ENCODE results near the gene BLMH. TPM values are rescaled to one million over a fixed set of nuclear protein-coding genes. Genes with fewer than 3 reads are reported as not detected.

The BLMH gene
- total RNA-seq, 1 donor from 2014 or later, result 87.1 TPM

GRCh38 chr17:30323895-30324319, 32.2 kb upstream of the BLMH start:
- Mint-ChIP-seq H3K9me3 (no peaks in the 10 kb centered on the region), H3K4me1 (peaks cover 7% of the 10 kb centered on the region), H3K27ac (ENCODE audit: unreplicated experiment) (no peak overlapping the region), H3K4me3 (no peak overlapping the region), H3K27me3 (ENCODE audit: low read depth) (peaks cover 14% of the 10 kb centered on the region), H3K36me3 (ENCODE audit: low read depth) (no peaks in the 10 kb centered on the region)
- TF ChIP-seq CTCF (conservative IDR thresholded peaks at IDR 0.05), result no peak
- DNase-seq (ENCODE audit: low read depth, low spot score), result no peak

GRCh38 chr17:30323262-30323894, 31.6 kb upstream of the BLMH start:
- Mint-ChIP-seq H3K4me1 (peaks cover 7% of the 10 kb centered on the region), H3K9me3 (no peaks in the 10 kb centered on the region), H3K4me3 (no peak overlapping the region), H3K27ac (ENCODE audit: unreplicated experiment) (no peak overlapping the region), H3K27me3 (ENCODE audit: low read depth) (peaks cover 14% of the 10 kb centered on the region), H3K36me3 (ENCODE audit: low read depth) (no peaks in the 10 kb centered on the region)
- no peak for TF ChIP-seq CTCF (conservative IDR thresholded peaks at IDR 0.05)
- DNase-seq (ENCODE audit: low read depth, low spot score), result no peak

GRCh38 chr17:30321314-30321713, 29.6 kb upstream of the BLMH start:
- Mint-ChIP-seq H3K9me3 (no peaks in the 10 kb centered on the region), H3K27ac (ENCODE audit: unreplicated experiment) (no peak overlapping the region), H3K4me3 (no peak overlapping the region), H3K4me1 (peaks cover 7% of the 10 kb centered on the region), H3K36me3 (ENCODE audit: low read depth) (no peaks in the 10 kb centered on the region), H3K27me3 (ENCODE audit: low read depth) (peaks cover 9% of the 10 kb centered on the region)
- no peak for DNase-seq (ENCODE audit: low read depth, low spot score)
- no peak for TF ChIP-seq CTCF (conservative IDR thresholded peaks at IDR 0.05)

GRCh38 chr17:30318155-30318554, 26.4 kb upstream of the BLMH start:
- no peak overlapping the region for H3K27ac Mint-ChIP-seq (ENCODE audit: unreplicated experiment)
- H3K9me3 Mint-ChIP-seq, result no peaks in the 10 kb centered on the region
- H3K27me3 Mint-ChIP-seq (ENCODE audit: low read depth), result peaks cover 11% of the 10 kb centered on the region
- TF ChIP-seq CTCF (conservative IDR thresholded peaks at IDR 0.05), result no peak
- H3K36me3 Mint-ChIP-seq (ENCODE audit: low read depth), result no peaks in the 10 kb centered on the region
- H3K4me3 Mint-ChIP-seq, result no peak overlapping the region
- H3K4me1 Mint-ChIP-seq, result no peaks in the 10 kb centered on the region
- DNase-seq (ENCODE audit: low read depth, low spot score), result no peak

GRCh38 chr17:30316736-30317135, 25.0 kb upstream of the BLMH start:
- no peak overlapping the region for H3K4me3 Mint-ChIP-seq
- no peak overlapping the region for H3K27ac Mint-ChIP-seq (ENCODE audit: unreplicated experiment)
- no peak for TF ChIP-seq CTCF (conservative IDR thresholded peaks at IDR 0.05)
- H3K36me3 Mint-ChIP-seq (ENCODE audit: low read depth), result no peaks in the 10 kb centered on the region
- H3K4me1 Mint-ChIP-seq, result no peaks in the 10 kb centered on the region
- peaks cover 13% of the 10 kb centered on the region for H3K27me3 Mint-ChIP-seq (ENCODE audit: low read depth)
- DNase-seq (ENCODE audit: low read depth, low spot score), result no peak
- H3K9me3 Mint-ChIP-seq, result no peaks in the 10 kb centered on the region
